ENCODE results near the gene LTC4S.

Gene LTC4S

DNA sequence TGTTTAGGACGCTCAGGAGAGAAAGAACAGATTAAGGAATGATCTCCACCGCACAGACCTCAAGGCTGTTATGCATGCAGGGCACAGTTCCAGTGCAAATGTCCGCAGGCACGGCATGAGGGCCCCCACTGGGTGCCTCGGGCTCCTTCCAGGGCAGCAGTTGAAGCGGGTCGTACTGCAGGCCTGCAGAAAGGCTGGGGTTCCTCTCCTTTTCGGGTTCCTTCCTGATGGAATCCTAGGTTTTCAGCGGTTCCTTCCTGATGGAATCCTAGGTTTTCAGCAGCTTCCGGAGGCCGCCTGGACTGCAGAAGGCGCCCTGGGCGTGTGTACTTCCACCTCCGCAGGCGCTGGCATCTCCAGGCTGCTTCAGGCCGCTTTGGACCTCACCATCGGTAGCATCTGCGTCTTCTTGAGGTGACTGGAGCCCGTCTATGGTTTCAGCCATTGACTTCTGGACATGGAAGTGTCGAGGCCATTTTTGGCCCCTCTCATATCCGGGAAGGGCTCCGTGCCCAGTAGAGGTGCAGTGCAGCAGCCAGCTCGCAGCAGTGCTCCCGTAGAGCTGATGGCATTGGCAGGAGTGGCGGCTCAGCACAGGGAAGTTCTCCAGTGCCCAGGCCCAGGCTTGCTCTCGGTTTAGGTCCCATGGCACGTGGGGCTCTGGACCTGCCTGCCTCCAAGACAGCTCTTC is 18.5 kb downstream of the LTC4S start:
- DNase-seq, result no peak

DNA sequence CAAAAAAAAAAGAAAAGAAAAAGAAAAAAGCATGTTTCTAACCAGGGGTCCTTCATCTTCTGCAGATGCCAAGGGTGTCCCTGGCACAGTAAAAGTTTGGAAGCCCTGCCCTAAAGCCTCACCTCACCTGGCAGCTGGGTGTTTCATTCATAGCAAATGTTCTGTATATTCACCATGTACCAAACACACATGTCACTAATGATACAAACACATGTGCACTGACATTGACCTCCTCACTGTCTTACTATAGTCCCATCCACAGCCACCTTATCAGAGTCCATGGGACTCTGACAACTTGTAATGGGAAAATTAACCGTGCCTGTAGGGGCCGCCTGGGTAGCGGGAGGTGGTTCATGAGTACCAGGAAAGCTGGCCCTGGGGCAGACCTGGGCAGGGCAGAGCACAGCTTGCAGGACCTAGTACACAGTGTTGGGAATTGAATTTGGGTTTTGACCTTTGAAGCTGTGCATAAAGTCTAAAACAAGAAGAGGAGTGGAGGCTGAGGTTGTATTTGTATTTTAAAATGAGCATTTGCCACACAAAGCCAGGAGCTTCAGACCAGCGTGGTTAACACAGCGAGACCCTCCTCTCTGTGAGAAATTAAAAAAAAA is 19.3 kb downstream of the LTC4S start:
- DNase-seq, result no peak

DNA sequence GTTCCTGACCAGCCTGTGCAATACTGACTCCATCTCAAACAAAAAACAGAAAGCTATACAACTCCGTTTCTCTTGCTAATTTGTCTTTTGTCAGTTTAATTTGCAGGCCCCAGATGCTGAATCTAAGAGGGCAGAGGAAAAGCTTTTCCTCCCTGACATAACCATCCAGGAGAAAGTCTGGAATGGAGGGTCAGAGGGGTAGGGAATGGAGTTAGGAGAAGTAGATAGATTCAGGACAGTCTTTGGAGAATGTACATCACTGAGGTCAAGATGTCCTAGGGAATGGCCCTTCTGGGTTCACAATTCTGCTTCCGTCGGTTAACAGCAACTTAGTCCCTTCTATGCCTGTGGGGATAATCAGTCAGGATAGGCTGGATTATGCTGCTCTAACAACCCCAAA is 20.3 kb downstream of the LTC4S start:
- no peak for DNase-seq

DNA sequence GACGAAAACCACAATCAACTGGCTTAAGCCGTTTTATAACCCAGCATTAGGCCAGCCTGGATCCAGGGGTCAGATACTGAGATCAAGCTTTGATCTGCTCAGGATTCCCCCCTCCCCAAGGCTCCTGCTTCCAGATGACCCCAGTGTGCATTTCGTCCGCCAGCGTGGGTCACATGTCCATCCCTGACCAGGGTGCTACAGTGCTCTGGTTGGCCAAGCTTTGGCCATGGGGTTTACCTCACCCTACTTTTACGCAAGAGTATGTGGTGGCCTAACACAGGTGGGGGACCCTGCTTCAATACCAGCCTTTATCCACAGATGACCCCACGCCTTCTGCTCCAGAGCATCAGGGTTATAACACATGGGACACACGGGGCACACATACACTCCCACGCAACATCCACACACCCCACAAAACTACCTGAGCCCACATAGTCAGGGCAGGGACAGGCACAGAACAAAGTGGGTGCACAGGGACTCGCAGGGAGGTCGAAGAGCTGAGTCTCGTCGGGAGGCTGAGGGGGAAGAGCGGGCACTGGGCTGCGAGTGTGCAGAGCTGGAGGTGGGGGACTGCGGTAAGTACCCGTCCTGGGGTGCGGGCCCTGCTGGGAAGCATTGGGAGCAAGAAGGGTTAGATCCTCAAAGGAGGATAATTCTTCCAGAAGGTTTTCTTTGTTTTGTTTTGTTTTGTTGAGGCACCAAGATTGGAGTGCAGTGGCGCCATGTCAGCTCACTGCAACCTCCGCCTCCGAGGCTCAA is 21.9 kb downstream of the LTC4S start:
- no peak for DNase-seq

DNA sequence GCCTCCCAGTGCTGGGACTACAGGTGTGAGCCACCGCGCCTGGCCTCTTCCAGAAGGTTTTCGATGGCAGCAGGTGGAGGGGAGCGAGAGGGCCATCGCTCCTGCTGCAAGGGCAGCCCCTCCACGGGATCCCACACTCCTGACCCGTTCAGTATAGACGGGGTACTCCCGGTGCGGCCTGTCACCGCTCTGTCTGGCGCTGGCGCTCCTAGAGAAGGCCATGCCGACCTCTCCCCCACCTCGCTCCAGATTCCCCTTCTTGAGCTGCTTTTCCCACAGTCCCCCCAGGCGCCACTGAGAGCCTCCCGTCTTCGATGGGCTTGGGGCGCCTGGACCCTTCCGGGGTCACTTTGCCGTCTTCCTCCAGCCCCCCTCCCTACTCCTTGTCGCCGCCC is 22.6 kb downstream of the LTC4S start:
- no peak for DNase-seq

DNA sequence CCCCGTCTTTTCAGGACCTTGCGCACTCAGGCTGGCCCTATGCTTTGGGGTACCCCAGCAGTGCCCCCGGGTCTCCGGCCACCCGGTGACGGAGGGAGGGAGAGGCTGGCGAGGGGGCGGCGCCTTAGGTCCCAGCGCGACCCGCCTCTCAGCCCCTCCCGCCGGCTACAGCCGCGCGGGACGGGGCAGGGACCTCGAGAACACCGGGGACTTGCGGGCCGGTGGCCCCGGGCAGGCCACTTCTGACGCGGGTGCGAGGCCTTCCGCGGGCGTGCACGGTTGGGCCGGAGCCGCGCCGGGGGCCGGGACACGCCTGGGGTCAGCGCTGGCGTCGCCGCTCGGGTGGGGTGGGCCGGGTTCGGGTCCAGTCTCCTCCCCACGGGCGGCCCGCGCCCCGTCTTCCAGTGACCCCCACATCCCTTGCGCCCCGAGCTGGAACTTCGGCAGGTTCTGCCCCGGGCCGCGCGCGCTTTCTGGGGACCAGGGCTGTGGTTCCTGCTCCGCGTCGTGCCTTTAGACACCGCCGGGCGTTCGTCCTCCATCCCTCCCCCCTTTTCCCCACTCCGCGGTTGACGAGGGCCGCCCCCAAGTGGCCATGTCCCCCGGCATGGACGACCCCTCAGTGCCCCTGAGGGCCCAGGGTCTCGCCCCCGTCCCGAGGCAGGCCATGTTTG is 23.1 kb downstream of the LTC4S start:
- no peak for DNase-seq

DNA sequence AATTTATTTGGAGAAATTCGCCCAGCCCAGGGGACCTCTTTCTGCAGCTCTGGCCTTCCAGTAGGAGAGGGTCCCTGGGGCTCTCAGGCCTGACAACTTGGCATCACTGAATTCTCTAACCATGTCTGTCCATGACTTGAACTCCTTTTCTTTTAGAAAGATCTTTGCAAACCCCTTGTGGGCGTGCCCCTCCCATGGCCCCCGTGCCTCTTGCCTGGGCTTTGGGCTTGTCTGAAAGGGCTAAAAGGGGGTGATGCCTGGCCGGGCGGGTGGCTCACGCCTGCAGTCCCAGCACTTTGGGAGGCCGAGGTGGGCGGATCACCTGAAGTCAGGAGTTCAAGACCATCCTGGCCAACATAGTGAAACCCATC is 23.7 kb downstream of the LTC4S start:
- DNase-seq, result no peak

DNA sequence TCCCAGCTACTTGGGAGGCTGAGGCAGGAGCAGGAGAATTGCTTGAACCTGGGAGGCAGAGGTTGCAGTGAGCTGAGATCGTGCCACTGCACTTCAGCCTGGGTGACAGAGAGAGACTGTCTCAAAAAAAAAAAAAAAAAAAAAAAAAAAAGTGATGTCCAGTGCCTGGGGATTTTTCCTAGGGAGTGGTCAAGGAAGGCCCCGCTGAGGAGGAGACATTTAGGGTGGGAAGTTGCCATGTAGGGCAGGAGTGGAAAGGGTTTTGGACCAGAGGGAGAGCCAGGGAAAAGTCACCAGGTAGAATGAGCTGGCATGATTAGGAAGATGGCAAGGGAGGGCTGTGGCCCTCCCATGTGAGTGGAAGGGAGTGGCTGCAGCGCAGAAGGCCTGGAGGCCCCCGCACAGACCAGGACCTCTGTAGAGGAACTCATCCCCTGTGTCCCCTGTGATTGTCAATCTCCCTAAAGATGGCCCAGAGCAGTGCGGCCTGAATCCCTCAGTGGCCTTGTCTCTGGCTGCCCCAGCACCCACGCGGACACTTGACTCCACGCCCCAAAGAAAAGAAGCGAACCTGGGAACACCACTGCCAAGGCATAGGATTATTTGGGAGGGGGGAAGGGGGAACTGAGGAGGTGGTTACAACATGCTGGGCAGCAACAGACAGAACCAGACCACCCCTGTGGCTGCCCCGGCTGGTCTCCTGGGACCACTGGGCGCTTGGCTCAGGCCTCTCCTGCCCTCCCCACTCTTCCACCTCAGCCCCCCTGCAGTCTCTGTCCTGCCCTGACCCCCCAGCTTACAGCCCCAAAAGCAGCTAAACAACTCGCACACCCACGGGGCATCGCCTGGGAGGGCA is 24.3 kb downstream of the LTC4S start:
- DNase-seq, result no peak

DNA sequence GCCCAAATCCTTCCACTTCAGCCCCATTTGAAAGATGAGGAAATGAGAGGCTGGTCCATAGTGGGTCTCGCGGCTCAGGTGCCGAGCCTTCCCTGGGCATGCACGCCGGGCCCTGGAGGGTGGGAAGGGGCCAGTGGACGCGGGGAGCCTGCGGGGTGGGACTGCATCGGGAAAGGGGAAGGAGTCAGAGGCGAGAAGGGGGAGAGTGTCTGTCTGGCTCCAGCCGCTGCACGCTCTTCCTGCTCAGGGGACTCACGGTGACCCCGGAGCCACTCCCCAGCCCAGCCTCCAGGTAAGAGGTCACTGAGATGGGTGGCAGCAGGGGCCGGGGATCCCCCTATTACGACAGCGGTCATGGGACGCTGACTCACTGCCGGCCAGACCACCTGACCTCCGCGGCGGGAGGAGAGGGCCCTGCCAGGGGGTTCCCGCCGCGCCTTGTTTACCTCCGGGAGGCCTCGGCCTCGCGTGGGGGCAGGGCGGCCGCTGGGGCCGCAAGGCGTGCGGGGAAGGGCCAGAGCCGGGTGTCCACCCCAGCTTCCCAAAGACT is 25.0 kb downstream of the LTC4S start:
- DNase-seq, result peak; percentile 88

DNA sequence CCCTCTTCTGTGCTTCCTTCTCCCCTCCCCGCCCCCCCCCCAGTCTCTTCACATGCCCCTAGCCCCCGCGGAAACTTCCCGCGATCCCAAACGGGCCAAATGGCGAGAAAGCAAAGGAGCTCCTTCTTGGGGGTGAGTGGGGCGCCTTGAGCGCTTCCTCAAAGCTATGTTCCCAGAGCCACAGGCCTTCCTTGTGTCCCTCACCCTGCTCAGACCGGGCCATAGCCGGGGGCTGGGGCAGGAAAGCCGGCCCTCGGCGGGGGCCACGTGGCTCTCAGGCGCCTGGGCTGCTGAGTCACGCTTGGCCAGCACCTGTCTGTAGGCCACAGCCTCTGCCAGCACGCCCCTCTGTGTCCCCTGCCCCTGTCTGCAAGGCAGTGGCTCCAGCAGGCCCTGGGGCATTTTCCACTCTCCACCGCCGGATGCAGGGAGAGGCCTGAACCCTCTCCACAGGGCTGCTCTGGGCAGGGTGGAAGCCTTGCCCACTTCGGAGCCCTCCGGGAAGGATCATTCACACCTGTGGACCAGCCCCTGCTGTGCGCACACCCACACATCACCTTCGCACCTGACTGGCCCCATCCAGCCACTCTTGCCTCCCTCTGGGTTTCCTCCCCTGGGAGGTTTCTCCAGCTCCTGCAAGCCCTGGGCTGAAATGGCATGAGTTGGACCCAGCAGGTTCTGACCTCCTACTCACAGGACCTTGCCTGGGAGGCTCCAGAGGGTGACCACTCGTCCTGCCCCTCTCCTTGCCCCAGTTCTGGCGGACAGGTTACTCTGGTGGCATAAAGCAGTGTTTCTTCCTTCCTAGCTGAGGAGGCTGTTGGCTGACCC is 25.7 kb downstream of the LTC4S start:
- peak; percentile 57 for DNase-seq

DNA sequence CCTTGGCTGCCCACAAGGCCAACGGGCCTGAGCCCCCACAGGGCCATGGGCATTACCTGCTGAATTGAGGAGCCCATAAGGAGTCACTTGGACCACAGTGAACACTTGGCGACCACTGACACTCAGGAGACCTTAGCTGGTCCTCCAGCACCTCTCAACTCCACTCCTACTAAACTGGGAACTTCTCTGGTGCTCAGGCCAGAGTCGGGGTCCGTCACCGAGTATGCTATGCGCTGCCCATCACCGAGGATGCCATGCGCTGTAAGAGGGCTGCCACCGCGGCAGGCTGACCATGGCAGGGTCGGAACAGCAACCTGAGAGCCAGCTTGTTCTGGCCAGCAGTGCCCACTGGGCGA is 26.3 kb downstream of the LTC4S start:
- no peak for DNase-seq

DNA sequence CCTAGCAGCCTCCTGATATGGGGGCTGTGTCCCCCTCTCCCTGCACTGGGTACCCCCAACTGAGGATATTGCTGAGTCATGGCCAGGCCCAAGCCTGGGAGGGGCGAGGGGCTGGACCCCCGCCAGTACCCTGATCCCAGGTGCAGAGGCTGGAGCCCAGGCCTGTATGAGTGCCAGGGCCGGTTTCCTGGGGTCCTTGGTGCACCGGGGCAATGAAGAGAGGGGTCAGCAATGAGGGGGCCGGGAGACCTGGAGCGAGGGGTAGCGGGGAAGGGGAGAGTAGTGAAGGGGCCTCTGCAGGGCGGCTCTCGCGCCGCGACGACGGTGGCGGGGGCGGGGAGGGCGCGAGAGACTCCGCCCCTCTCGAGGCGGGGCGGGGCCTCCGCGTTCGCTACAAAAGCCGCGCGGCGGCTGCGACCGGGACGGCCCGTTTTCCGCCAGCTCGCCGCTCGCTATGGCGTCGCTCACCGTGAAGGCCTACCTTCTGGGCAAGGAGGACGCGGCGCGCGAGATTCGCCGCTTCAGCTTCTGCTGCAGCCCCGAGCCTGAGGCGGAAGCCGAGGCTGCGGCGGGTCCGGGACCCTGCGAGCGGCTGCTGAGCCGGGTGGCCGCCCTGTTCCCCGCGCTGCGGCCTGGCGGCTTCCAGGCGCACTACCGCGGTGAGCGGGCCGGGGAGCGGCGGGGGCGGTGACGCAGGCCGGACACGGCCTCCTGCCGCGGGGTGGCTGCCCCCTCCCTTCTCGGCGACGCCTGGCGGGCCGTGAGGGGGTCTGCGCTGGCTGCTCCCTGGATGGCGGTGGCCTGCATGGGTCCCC is 26.9 kb downstream of the LTC4S start, which contains the start of gene SQSTM1:
Gene SQSTM1 (plus strand): TSS at position 423 of the 815 bp plus-strand sequence. CDS start 32 bp downstream, at position 455.
- peak; percentile 79 for DNase-seq

DNA sequence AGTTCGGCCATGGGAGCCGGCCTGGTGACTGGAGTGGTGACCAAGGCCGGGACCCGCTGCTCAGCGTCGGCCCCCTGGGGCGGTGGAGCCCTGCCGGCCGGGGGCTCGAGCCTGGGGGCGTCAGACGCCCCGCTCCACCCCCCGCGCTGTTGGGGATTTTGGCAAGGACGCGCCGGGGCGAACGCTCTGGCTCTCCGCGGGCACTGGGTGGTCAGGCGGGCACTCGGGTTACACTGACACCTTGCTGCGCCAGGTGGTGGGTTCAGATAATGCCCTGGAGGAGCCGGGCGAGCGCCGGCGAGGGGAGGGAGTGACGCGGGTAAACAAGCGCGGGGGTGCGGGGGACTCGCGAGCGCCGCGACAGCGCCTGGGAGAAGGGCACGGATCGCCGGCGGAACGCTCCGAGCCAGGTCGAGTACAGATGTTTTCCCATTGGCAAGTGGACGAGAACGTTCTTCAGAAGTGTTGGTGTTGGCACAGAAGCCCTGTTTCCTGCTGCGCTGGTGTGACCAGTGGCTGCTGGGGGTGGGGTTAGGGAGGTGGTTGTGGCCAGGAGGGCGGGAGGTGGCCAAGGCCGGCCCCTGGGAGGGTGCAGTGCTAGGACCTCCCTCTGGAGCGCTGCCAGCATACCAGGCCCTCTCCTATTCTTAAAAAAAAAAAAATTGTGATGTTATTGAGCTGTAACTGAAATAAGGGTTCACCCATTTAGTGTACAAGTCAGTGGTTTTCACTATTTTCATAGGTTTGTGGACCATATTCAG is 27.7 kb downstream of the LTC4S start:
- peak; percentile 92 for DNase-seq

DNA sequence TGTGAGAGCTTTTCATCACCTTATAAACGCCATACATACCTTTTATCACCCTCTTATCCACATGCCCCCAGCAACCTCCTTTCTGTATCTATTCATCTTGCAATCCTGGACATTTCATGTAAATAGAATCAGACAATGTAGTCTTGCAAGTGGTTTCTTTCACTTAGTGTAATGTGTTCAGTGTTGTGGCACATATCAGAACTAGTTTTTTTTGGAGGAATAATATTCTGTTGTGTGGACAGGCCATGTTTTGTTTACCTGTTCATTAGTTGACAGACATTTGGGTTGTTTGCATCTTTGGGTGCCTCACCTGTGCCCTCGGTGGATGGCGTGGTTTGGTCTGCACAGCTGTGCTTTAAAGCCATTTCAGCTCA is 28.3 kb downstream of the LTC4S start:
- DNase-seq, result no peak

DNA sequence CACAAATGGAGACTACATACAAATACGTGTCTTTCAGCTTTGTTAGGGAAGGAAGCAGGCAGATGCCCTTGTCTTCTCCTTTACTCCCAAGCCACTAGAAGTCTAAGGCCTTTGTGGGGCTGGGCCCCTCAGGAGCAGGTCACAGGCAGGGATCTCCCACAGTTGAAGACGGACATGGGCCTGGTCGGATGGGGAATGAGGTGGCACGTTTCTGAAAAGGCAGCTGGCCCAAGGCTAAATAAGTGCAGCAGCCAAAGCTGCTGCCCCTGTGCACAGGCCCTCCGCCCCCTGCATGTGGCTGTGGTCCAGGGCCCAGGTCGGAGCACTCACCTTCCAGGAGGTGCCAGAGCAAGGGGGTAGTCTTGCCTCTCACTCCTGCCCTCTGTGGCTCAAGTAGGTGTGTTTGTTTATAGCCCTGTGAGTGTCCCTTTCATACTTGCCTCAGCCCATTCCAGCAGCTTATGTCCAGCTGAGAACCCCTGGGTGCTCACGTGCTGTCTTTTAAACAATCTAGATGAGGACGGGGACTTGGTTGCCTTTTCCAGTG is 28.7 kb downstream of the LTC4S start:
- no peak for DNase-seq

DNA sequence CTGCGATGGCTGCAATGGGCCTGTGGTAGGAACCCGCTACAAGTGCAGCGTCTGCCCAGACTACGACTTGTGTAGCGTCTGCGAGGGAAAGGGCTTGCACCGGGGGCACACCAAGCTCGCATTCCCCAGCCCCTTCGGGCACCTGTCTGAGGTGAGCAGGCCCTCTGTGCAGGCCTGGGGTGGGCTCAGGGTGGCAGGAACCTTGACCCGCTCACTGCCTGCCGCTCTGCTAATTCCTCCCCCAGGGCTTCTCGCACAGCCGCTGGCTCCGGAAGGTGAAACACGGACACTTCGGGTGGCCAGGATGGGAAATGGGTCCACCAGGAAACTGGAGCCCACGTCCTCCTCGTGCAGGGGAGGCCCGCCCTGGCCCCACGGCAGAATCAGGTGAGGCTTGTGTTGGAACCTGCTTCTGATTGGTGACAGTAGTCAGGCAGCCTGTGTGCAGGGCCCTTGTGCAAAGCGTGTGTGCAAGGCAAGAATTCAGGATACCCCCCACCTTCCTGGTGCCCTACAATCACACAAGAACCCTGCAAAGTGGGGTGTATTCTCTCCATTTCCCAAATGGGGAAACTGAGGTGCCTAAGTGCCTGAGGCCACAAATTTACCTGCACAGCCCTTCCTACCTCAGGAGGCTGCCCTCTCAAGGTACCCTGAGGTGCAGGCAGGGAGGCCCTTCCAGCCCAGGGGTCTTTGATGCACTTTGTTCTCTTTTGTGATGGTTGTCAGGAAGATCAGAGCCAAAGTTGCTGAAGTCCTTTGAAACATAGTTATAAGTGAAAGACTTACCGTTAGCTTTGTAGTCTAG is 30.4 kb downstream of the LTC4S start:
- DNase-seq, result no peak

DNA sequence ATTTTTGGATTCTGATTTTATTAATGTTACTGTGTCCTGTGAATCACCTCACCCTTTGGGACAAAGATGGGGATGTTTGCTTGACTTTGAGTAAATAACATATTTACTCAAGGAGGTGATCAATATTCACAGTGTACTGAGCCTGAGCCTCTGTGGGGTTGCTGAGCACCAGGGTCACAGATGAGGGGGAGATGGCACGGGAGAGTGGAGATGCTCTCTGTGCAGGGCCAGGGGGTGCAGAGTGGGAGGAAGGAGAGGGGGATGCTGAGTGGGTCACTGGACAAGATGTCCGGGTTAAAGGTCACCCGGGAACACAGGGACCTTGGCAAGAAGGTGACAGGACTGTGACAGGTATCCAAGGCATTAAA is 30.9 kb downstream of the LTC4S start:
- no peak for DNase-seq

DNA sequence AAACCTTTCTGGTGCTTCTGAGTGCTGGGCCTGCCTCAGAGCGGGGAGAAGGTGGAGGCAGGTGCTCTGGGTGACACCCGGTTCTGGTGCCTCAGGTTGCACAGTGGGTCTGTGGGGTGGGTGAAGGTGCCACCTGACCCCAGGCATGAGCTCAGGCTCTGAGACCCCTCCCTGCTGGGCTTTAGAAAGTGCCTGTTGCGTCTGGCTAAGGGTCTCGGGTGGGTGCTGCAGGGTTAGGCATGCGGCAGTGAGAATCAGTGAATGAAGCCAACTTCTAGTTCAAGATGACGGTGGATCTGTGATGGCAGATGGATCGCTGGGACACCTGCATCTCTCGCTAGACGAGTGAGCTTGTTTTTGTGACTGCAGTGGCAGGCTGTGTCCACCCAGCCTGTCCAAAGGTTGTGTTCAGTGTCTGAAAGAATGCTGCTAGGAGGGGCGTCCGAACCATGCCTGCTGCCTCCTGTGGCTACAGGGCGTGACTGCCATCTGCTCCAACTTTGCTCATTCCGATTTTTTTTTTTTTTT is 31.9 kb downstream of the LTC4S start:
- no peak for DNase-seq
